Osteoblast (primary cell): ENCODE measurements around the gene LRP6. TPM values are rescaled to one million over a fixed set of nuclear protein-coding genes. Genes with fewer than 3 reads are reported as not detected.
A peak's percentile ranks its signal among the peaks of the same experiment; 100 is the strongest.

Experiments used
- DNase-seq: peaks from one replicate; pipeline ENCODE4 v3.0.0; 2011; ENCODE audit warnings: low spot score, mixed read lengths; ENCODE audit not compliant: insufficient read length; ENCODE audit errors: missing footprints
- H2AFZ ChIP-seq: 2 replicates; pipeline ENCODE4 v1.6.0; 2011; ENCODE audit warnings: mild to moderate bottlenecking, low read length
- H3K27ac ChIP-seq: 2 replicates; pipeline ENCODE4 v1.5.1; 2011; ENCODE audit warnings: mild to moderate bottlenecking, low read depth, low read length, moderate library complexity
- H3K27me3 ChIP-seq: 2 replicates; pipeline ENCODE4 v1.6.0; 2012; ENCODE audit warnings: mild to moderate bottlenecking, control low read depth, inconsistent platforms, low read length, moderate library complexity; ENCODE audit not compliant: insufficient read depth
- H3K36me3 ChIP-seq: 2 replicates; pipeline ENCODE4 v1.5.1; 2011; ENCODE audit warnings: mild to moderate bottlenecking, low read length, control low read depth, moderate library complexity; ENCODE audit not compliant: insufficient read depth
- H3K4me1 ChIP-seq: 2 replicates; pipeline ENCODE4 v1.5.1; 2011; ENCODE audit warnings: mild to moderate bottlenecking, low read length, control low read depth, moderate library complexity; ENCODE audit not compliant: insufficient read depth
- H3K4me2 ChIP-seq: 2 replicates; pipeline ENCODE4 v1.6.0; 2011; ENCODE audit warnings: mild to moderate bottlenecking, low read length; ENCODE audit not compliant: insufficient read depth
- H3K4me3 ChIP-seq: fragments of 200-600 bp; sonication (generic); 3 replicates; pipeline ENCODE4 v1.5.1; 2012; ENCODE audit warnings: mild to moderate bottlenecking, low read length, inconsistent platforms; ENCODE audit not compliant: insufficient read depth
- H3K79me2 ChIP-seq: 2 replicates; pipeline ENCODE4 v1.6.0; 2012; ENCODE audit warnings: mild to moderate bottlenecking, low read length, control low read depth, inconsistent platforms; ENCODE audit not compliant: insufficient read depth
- H3K9me3 ChIP-seq: 2 replicates; pipeline ENCODE4 v1.5.1; 2011; ENCODE audit warnings: low read depth, low read length, control low read depth
- H4K20me1 ChIP-seq: 2 replicates; pipeline ENCODE4 v1.6.0; 2012; ENCODE audit warnings: mild to moderate bottlenecking, low read length, control low read depth; ENCODE audit not compliant: insufficient read depth
- total RNA-seq: library from RNA; depleted of rRNA; stranded (reverse); fragments of >200 nt; gene quantifications from 2 replicates; pipeline ENCODE4 v1.2.3, GENCODE V29; 2012
- TF ChIP-seq, protein P1 (sequence below): IDR thresholded peaks from 2 replicates; pipeline ENCODE4 v1.5.1; 2011; ENCODE audit warnings: mild to moderate bottlenecking, low read depth, low read length, moderate library complexity; ENCODE audit errors: extremely low read depth

LRP6 gene
- total RNA-seq, 1 donor, result 46.7 TPM

DNA sequence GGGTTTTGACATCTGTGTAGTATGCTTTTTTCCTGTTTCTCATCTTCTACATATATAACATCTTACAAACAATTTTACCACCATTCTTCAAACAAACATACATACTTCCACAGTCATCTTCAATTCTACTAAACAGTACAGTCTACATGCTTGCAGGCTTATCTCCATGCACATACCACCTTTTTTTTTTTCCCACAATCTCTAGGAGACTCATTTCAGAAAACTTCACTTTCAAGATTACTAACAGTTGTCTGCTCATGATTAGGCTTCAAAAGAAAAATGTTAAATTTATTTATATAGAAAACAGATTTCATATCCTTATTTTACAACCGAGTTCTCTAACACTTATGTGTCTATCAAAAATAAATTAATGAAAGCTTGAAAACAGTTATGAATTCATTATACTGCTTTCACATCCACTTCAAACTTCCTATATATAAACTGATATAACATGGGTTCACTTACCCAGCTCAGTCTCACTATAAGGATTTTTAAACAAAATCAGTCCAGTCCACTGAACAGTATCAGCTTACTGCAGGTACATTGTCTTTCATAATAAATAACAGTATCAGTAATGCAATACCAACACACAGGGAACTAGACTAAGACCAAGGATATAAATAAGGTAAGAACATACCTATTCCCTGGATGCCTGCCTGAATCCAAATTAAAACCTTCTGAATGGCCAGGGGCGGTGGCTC, 42.5 kb downstream of the LRP6 start:
- TF ChIP-seq, protein P1, sequence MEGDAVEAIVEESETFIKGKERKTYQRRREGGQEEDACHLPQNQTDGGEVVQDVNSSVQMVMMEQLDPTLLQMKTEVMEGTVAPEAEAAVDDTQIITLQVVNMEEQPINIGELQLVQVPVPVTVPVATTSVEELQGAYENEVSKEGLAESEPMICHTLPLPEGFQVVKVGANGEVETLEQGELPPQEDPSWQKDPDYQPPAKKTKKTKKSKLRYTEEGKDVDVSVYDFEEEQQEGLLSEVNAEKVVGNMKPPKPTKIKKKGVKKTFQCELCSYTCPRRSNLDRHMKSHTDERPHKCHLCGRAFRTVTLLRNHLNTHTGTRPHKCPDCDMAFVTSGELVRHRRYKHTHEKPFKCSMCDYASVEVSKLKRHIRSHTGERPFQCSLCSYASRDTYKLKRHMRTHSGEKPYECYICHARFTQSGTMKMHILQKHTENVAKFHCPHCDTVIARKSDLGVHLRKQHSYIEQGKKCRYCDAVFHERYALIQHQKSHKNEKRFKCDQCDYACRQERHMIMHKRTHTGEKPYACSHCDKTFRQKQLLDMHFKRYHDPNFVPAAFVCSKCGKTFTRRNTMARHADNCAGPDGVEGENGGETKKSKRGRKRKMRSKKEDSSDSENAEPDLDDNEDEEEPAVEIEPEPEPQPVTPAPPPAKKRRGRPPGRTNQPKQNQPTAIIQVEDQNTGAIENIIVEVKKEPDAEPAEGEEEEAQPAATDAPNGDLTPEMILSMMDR, result no peak
- Histone ChIP-seq H3K36me3 (no peaks in the 10 kb centered on the region), H3K9me3 (no peaks in the 10 kb centered on the region), H3K27ac (no peak overlapping the region), H3K4me3 (no peak overlapping the region), H3K79me2 (peaks cover 89% of the 10 kb centered on the region), H3K4me2 (no peak overlapping the region), H3K27me3 (no peaks in the 10 kb centered on the region), H4K20me1 (peaks cover 40% of the 10 kb centered on the region), H2AFZ (no peak overlapping the region), H3K4me1 (peaks cover 4% of the 10 kb centered on the region)
- peak; percentile 47 for DNase-seq

- Histone ChIP-seq H3K4me2 (no peak overlapping the region), H2AFZ (no peak overlapping the region), H3K4me3 (no peak overlapping the region), H4K20me1 (peaks cover 29% of the 10 kb centered on the region), H3K79me2 (peaks cover 94% of the 10 kb centered on the region), H3K27ac (no peak overlapping the region), H3K36me3 (no peaks in the 10 kb centered on the region), H3K9me3 (no peaks in the 10 kb centered on the region), H3K27me3 (no peaks in the 10 kb centered on the region), H3K4me1 (peaks cover 8% of the 10 kb centered on the region)
- TF ChIP-seq, protein P1, result no peak
- DNase-seq, result no peak
Observed at GRCh38 chr12:12221560-12221959, 45.3 kb downstream of the LRP6 start.

DNA sequence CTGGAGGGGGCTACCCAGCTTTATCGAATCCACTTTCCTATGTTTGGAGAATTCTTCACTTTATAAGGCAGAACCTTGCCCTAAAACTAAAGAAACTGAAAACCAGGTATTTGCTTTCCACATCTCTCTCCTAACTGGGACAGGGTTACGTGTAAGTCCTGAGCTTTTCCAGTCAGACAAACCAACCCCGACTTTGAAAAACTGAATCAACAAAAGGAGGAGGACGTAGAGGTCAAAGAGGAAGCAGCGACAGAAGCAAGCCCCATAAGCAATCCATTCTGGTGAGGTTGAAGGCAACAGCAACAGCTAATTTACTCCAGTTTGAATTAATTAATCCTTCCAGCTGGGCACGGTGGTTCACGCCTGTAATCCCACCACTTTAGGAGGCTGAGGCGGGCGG, 47.2 kb downstream of the LRP6 start:
- TF ChIP-seq, protein P1, result no peak
- no peak overlapping the region for H3K4me3 ChIP-seq
- H3K27ac ChIP-seq, result no peak overlapping the region
- peaks cover 11% of the 10 kb centered on the region for H3K4me1 ChIP-seq
- H3K9me3 ChIP-seq, result no peaks in the 10 kb centered on the region
- H3K4me2 ChIP-seq, result no peak overlapping the region
- DNase-seq, result no peak
- H3K36me3 ChIP-seq, result no peaks in the 10 kb centered on the region
- no peaks in the 10 kb centered on the region for H3K27me3 ChIP-seq
- no peak overlapping the region for H2AFZ ChIP-seq
- peaks cover 21% of the 10 kb centered on the region for H4K20me1 ChIP-seq
- peaks cover 77% of the 10 kb centered on the region for H3K79me2 ChIP-seq

GRCh38 chr12:12217018-12217359, 49.9 kb downstream of the LRP6 start:
- Histone ChIP-seq H3K4me2 (no peak overlapping the region), H4K20me1 (peaks cover 17% of the 10 kb centered on the region), H3K36me3 (no peaks in the 10 kb centered on the region), H3K27ac (no peak overlapping the region), H2AFZ (no peak overlapping the region), H3K4me1 (peaks cover 10% of the 10 kb centered on the region), H3K4me3 (no peak overlapping the region), H3K79me2 (peaks cover 59% of the 10 kb centered on the region), H3K27me3 (no peaks in the 10 kb centered on the region), H3K9me3 (no peaks in the 10 kb centered on the region)
- DNase-seq, result no peak
- TF ChIP-seq, protein P1, result no peak
